MM.1S (cell line): ENCODE data around the gene NUAK1.

Experiments used
- DNase-seq: peaks from one replicate; pipeline ENCODE4 v3.0.0-alpha.2; 2015
- H2AFZ ChIP-seq: fragments of 300-600 bp; sonication (generic); 2 replicates; pipeline ENCODE4 v1.6.0; 2016; ENCODE audit warnings: antibody characterized with exemption, low read length
- H3F3A ChIP-seq: fragments of 300-600 bp; sonication (generic); 2 replicates; pipeline ENCODE4 v1.6.1; 2016; ENCODE audit warnings: mild to moderate bottlenecking, antibody characterized with exemption, low read length, moderate library complexity, mixed read lengths; ENCODE audit not compliant: insufficient read depth
- H3K27ac ChIP-seq: fragments of 300-600 bp; sonication (generic); 2 replicates; pipeline ENCODE4 v1.5.1; 2016; ENCODE audit warnings: mild to moderate bottlenecking, low read length
- H3K27me3 ChIP-seq: fragments of 300-600 bp; sonication (generic); replicated peaks from 2 replicates; pipeline ENCODE4 v1.6.0; 2016; ENCODE audit warnings: low read length; ENCODE audit not compliant: insufficient read depth
- H3K36me3 ChIP-seq: fragments of 300-600 bp; sonication (generic); replicated peaks from 2 replicates; pipeline ENCODE4 v1.6.1; 2016; ENCODE audit warnings: mild to moderate bottlenecking, low read length, mixed read lengths; ENCODE audit not compliant: insufficient read depth
- H3K4me1 ChIP-seq: fragments of 300-600 bp; sonication (generic); 2 replicates; pipeline ENCODE4 v1.6.1; 2016; ENCODE audit warnings: low read length, mixed read lengths
- H3K4me2 ChIP-seq: fragments of 300-600 bp; sonication (generic); 2 replicates; pipeline ENCODE4 v1.6.0; 2016; ENCODE audit warnings: low read depth, low read length
- H3K4me3 ChIP-seq: fragments of 300-600 bp; sonication (generic); 2 replicates; pipeline ENCODE4 v1.5.1; 2016; ENCODE audit warnings: low read length, mixed read lengths
- H3K79me2 ChIP-seq: fragments of 300-600 bp; sonication (generic); 2 replicates; pipeline ENCODE4 v1.6.1; 2016; ENCODE audit warnings: mixed run types, low read length, mixed read lengths
- H3K9ac ChIP-seq: fragments of 300-600 bp; sonication (generic); 2 replicates; pipeline ENCODE4 v1.6.1; 2016; ENCODE audit warnings: low read length, mixed read lengths
- H3K9me2 ChIP-seq: fragments of 300-600 bp; sonication (generic); replicated peaks from 2 replicates; pipeline ENCODE4 v1.6.1; 2016; ENCODE audit warnings: mild to moderate bottlenecking, low read length, mixed read lengths; ENCODE audit not compliant: insufficient read depth
- H3K9me3 ChIP-seq: fragments of 300-600 bp; sonication (generic); replicated peaks from 2 replicates; pipeline ENCODE4 v1.6.1; 2016; ENCODE audit warnings: mild to moderate bottlenecking, low read length, mixed read lengths; ENCODE audit not compliant: insufficient read depth
- H4K20me1 ChIP-seq: fragments of 300-600 bp; sonication (generic); 2 replicates; pipeline ENCODE4 v1.6.1; 2016; ENCODE audit warnings: mild to moderate bottlenecking, low read length, moderate library complexity, mixed read lengths; ENCODE audit not compliant: insufficient read depth
- CTCF ChIP-seq: fragments of 300-600 bp; sonication (generic); IDR thresholded peaks from 2 replicates; pipeline ENCODE4 v1.5.1; 2016; ENCODE audit warnings: antibody characterized with exemption, low read length, mixed read lengths
- EZH2 ChIP-seq: fragments of 300-600 bp; sonication (generic); optimal IDR thresholded peaks from 2 replicates; pipeline ENCODE3; 2017; ENCODE audit warnings: low read depth, mild to moderate bottlenecking, antibody characterized with exemption, low read length, mixed read lengths
- EZH2phosphoT487 ChIP-seq: fragments of 300-600 bp; sonication (generic); IDR thresholded peaks from 2 replicates; pipeline ENCODE4 v1.6.1; 2018; ENCODE audit warnings: antibody characterized with exemption, low read length

NUAK1 gene

GRCh38 chr12:106070611-106071010, 68.1 kb downstream of the NUAK1 start:
- no peaks in the 10 kb centered on the region for H3K9me2 ChIP-seq
- no peaks in the 10 kb centered on the region for H3K4me1 ChIP-seq
- H3K27me3 ChIP-seq: no peaks in the 10 kb centered on the region
- no peak for DNase-seq
- H4K20me1 ChIP-seq: no peaks in the 10 kb centered on the region
- H3K27ac ChIP-seq: no peak overlapping the region
- H2AFZ ChIP-seq: no peak overlapping the region
- 0 out of 2 replicates have a peak, but pooled peaks cover 9% of the 10 kb centered on the region for H3K79me2 ChIP-seq
- H3K9ac ChIP-seq: no peak overlapping the region
- H3K4me2 ChIP-seq: no peak overlapping the region
- H3F3A ChIP-seq: no peaks in the 10 kb centered on the region
- no peak overlapping the region for H3K4me3 ChIP-seq
- TF ChIP-seq CTCF (no peak), EZH2 (no peak), EZH2phosphoT487 (no peak)
- peaks cover 13% of the 10 kb centered on the region for H3K36me3 ChIP-seq
- no peaks in the 10 kb centered on the region for H3K9me3 ChIP-seq

GRCh38 chr12:106070147-106070546, 68.6 kb downstream of the NUAK1 start:
- Histone ChIP-seq H3K36me3 (peaks cover 13% of the 10 kb centered on the region), H3K9me3 (no peaks in the 10 kb centered on the region), H3K4me1 (no peaks in the 10 kb centered on the region), H3K4me2 (no peak overlapping the region), H3F3A (no peaks in the 10 kb centered on the region), H4K20me1 (no peaks in the 10 kb centered on the region), H3K9ac (no peak overlapping the region), H3K79me2 (0 out of 2 replicates have a peak, but pooled peaks cover 9% of the 10 kb centered on the region), H3K4me3 (no peak overlapping the region), H3K27ac (no peak overlapping the region), H3K9me2 (no peaks in the 10 kb centered on the region), H2AFZ (no peak overlapping the region), H3K27me3 (no peaks in the 10 kb centered on the region)
- no peak for TF ChIP-seq EZH2phosphoT487
- no peak for TF ChIP-seq EZH2
- no peak for TF ChIP-seq CTCF
- DNase-seq: no peak

- Histone ChIP-seq H2AFZ (no peak overlapping the region), H3K4me1 (no peaks in the 10 kb centered on the region), H3K79me2 (0 out of 2 replicates have a peak, but pooled peaks cover 5% of the 10 kb centered on the region), H3K9me3 (no peaks in the 10 kb centered on the region), H3K27me3 (no peaks in the 10 kb centered on the region), H3K9ac (no peak overlapping the region), H3K9me2 (no peaks in the 10 kb centered on the region), H3K36me3 (peaks cover 13% of the 10 kb centered on the region), H3K4me2 (no peak overlapping the region), H3F3A (no peaks in the 10 kb centered on the region), H3K4me3 (no peak overlapping the region), H3K27ac (no peak overlapping the region), H4K20me1 (no peaks in the 10 kb centered on the region)
- DNase-seq: no peak
- TF ChIP-seq EZH2phosphoT487 (no peak), EZH2 (no peak), CTCF (no peak)
Observed at GRCh38 chr12:106068296-106068695, 70.5 kb downstream of the NUAK1 start.
